ENCODE data around the gene RAB23. TPM values are rescaled to one million over a fixed set of nuclear protein-coding genes. Genes with fewer than 3 reads are reported as not detected.

The RAB23 gene
- total RNA-seq, 6 donors from 2014 or later: 6.3 to 19.7 (median 9.1) TPM

- peak in 1 of 2 donors; percentile 45 for ATAC-seq (ENCODE audit: low FRiP score in 2 of 2)
- no peaks in the 10 kb centered on the region for H3K9me3 ChIP-seq
- 18 to 24% methylated on average over 19 of the region's 19 CpGs for WGBS, 2 donors
Observed at GRCh38 chr6:57173056-57173885, 48.8 kb downstream of the RAB23 start.

GRCh38 chr6:57172136-57173055, 49.7 kb downstream of the RAB23 start, which contains the start of gene BAG2:
TSS of gene BAG2 (plus strand) at chr6:57172326. CDS start at chr6:57172698, 372 bp downstream.
- no peaks in the 10 kb centered on the region for H3K27me3 ChIP-seq
- ATAC-seq (ENCODE audit: low FRiP score in 2 of 2): peak; percentile 94 to 96
- H3K27ac ChIP-seq: peak within 1 kb of the TSS; percentile 78 to 92 (median 82)
- H3K9me3 ChIP-seq: no peaks in the 10 kb centered on the region
- H3K4me1 ChIP-seq: peaks cover 3 to 20% (median 7%) of the 10 kb centered on the region in 4 donors
- 1 to 2% methylated on average over 6 to 46 of the region's 97 CpGs for WGBS, 2 donors
- peak in 5 of 6 experiments; percentile 15 to 61 (median 42) for TF ChIP-seq CTCF (IDR thresholded peaks at IDR 0.05)
- peak in 2 of 4 donors; percentile 68 to 72 for TF ChIP-seq POLR2A (IDR thresholded peaks at IDR 0.05)
- TF ChIP-seq EP300 (IDR thresholded peaks at IDR 0.05): no peak
- TF ChIP-seq POLR2AphosphoS5 (IDR thresholded peaks at IDR 0.05): peak in 1 of 2 donors; percentile 65
- peaks cover 0 to 3% (median under 1%) of the 10 kb centered on the region in 4 donors for H3K36me3 ChIP-seq
- DNase-seq: peak; percentile 86 to 96
- H3K4me3 ChIP-seq: peak within 1 kb of the TSS; percentile 54 to 79 (median 72)

More at GRCh38 chr6:57173056-57173885, 48.8 kb downstream of the RAB23 start:
- Histone ChIP-seq H3K4me1 (peaks cover 3 to 20% (median 7%) of the 10 kb centered on the region in 4 donors), H3K4me3 (peak overlapping the region; percentile 54 to 79 (median 72)), H3K27ac (peak overlapping the region; percentile 78 to 92 (median 82)), H3K36me3 (no peaks in the 10 kb centered on the region), H3K27me3 (no peaks in the 10 kb centered on the region)
- no peak for TF ChIP-seq EP300 (IDR thresholded peaks at IDR 0.05)
- no peak for TF ChIP-seq CTCF (IDR thresholded peaks at IDR 0.05)
- no peak for TF ChIP-seq POLR2AphosphoS5 (IDR thresholded peaks at IDR 0.05)
- no peak for TF ChIP-seq POLR2A (IDR thresholded peaks at IDR 0.05)
- DNase-seq: no peak

DNA sequence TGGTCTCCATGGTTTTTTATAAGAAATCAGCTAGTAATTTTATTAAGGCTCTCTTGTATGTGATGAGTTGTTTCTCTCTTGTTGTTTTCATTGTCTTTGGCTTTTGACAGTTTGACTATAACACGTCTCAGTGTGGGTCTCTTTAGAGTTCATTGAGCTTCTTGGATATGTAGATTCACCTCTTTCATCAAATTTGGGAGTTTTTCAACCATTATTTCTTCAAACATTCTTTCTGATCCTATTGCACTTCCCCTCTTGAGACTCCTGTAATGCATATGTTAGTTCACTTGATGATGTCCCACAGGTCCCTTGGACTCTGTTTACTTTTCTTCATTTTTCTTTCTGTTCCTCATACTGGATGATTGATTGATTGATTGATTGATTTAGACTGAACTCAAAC, 57.0 kb downstream of the RAB23 start:
- no peaks in the 10 kb centered on the region for H3K27me3 ChIP-seq
- H3K4me1 ChIP-seq: no peaks in the 10 kb centered on the region
- H3K4me3 ChIP-seq: no peak overlapping the region
- no peak for DNase-seq
- ATAC-seq (ENCODE audit: low FRiP score in 2 of 2): no peak
- H3K27ac ChIP-seq: no peak overlapping the region
- peaks cover 0 to 8% (median 0%) of the 10 kb centered on the region in 4 donors for H3K9me3 ChIP-seq
- peaks cover 0 to 29% (median 8%) of the 10 kb centered on the region in 4 donors for H3K36me3 ChIP-seq
- 97 to 100% methylated on average over 1 of the region's 1 CpG for WGBS, 2 donors
- TF ChIP-seq EP300 (IDR thresholded peaks at IDR 0.05) (no peak), CTCF (IDR thresholded peaks at IDR 0.05) (no peak), POLR2A (IDR thresholded peaks at IDR 0.05) (no peak), POLR2AphosphoS5 (IDR thresholded peaks at IDR 0.05) (no peak)

DNA sequence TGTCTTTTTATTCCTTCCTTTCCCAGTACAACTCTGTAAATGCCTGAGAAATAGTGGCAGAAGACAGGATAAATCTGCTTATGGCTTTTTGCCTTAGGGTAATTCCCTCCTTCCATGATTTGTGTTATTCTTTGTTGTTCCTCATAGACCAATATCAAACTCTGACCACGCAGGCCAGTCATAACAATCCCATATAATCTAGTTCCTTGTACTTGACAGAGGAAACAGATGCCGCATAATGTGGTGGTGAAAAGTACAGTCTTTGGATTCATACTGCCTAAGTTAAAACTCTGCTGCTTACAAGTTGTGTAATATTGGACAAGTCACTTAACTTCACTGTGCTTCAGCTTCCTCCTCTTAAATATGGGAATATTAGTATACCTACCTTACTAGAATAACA, 58.2 kb downstream of the RAB23 start:
- Histone ChIP-seq H3K4me1 (no peaks in the 10 kb centered on the region), H3K27ac (no peak overlapping the region), H3K4me3 (no peak overlapping the region), H3K9me3 (peaks cover 0 to 8% (median 0%) of the 10 kb centered on the region in 4 donors), H3K36me3 (peaks cover 0 to 31% (median 8%) of the 10 kb centered on the region in 4 donors), H3K27me3 (no peaks in the 10 kb centered on the region)
- 92% methylated on average over 2 of the region's 2 CpGs for WGBS, 2 donors
- DNase-seq: no peak
- no peak for ATAC-seq (ENCODE audit: low FRiP score in 2 of 2)
- TF ChIP-seq EP300 (IDR thresholded peaks at IDR 0.05): no peak
- no peak for TF ChIP-seq POLR2AphosphoS5 (IDR thresholded peaks at IDR 0.05)
- TF ChIP-seq POLR2A (IDR thresholded peaks at IDR 0.05): no peak
- TF ChIP-seq CTCF (IDR thresholded peaks at IDR 0.05): no peak

All from upper lobe of left lung (tissue), 6 donors.